HEK293 (cell line): ENCODE results near the gene PCNX3.

Source experiments
- CTCF ChIA-PET: fragments of 350-600 bp; formaldehyde crosslinking; extraction: SDS; loops from one replicate; lab custom pipeline; 2021; ENCODE audit warnings: antibody characterized with exemption; lab: Yijun Ruan, JAX
- POLR2A ChIA-PET: fragments of 300-600 bp; formaldehyde crosslinking; extraction: SDS; loops from one replicate; lab custom pipeline; 2020; ENCODE audit warnings: antibody characterized with exemption, inconsistent platforms; lab: Yijun Ruan, JAX
- H3K27ac ChIP-seq: fragments of 200-500 bp; sonication (Bioruptor generic); 2 replicates; pipeline ENCODE4 v1.5.1; 2014; ENCODE audit warnings: low read depth, low read length, control low read depth, inconsistent platforms; ENCODE audit errors: extremely low read depth
- H3K36me3 ChIP-seq, 2 experiments: fragments of 200-500 bp in 1 of 2; sonication (Bioruptor generic) in 1 of 2; 1 replicate in 1 of 2; 2 replicates in 1 of 2; pipeline ENCODE4 v1.5.1; 2014 to 2017; ENCODE audit warnings: inconsistent platforms in 2 of 2, low read length in 2 of 2; ENCODE audit not compliant: control insufficient read depth in 2 of 2, insufficient read depth in 1 of 2
- H3K4me1 ChIP-seq: fragments of 200-500 bp; sonication (Bioruptor generic); 2 replicates; pipeline ENCODE4 v1.5.1; 2014; ENCODE audit warnings: mild to moderate bottlenecking, low read length, inconsistent platforms; ENCODE audit not compliant: control insufficient read depth, insufficient read depth
- H3K4me3 ChIP-seq: 2 replicates; pipeline ENCODE4 v1.5.1; 2011; ENCODE audit warnings: low read depth, mild to moderate bottlenecking, control low read depth, low read length, moderate library complexity
- H3K9me3 ChIP-seq: fragments of 200-500 bp; sonication (Bioruptor generic); 2 replicates; pipeline ENCODE4 v1.5.1; 2014; ENCODE audit warnings: low read depth, low read length, inconsistent platforms; ENCODE audit not compliant: control insufficient read depth, insufficient read depth
- ELK4 ChIP-seq: IDR thresholded peaks from 2 replicates; pipeline ENCODE4 v1.6.1; 2011; ENCODE audit warnings: mild to moderate bottlenecking, low read depth, low read length, borderline replicate concordance
- HOXC10 ChIP-seq: sonication (generic); formaldehyde crosslinking; IDR thresholded peaks from 2 replicates; pipeline ENCODE4 v1.8.1; 2023; ENCODE audit warnings: mild to moderate bottlenecking, missing genetic modification reagents
- MZF1 ChIP-seq: fragments of 450-650 bp; formaldehyde crosslinking; IDR thresholded peaks from 2 replicates; pipeline ENCODE4 v1.5.1; 2017; ENCODE audit warnings: missing biosample characterization, missing genetic modification characterization, borderline replicate concordance
- REST ChIP-seq: fragments of 450-650 bp; formaldehyde crosslinking; IDR thresholded peaks from 2 replicates; pipeline ENCODE4 v1.5.1; 2016; ENCODE audit warnings: missing biosample characterization, missing genetic modification characterization
- TRIM28 ChIP-seq: IDR thresholded peaks from 2 replicates; pipeline ENCODE4 v1.6.1; 2011; ENCODE audit warnings: low read length, control low read depth, borderline replicate concordance
- ZBTB1 ChIP-seq: fragments of 450-650 bp; formaldehyde crosslinking; IDR thresholded peaks from 2 replicates; pipeline ENCODE4 v1.5.1; 2016; ENCODE audit warnings: missing biosample characterization, missing genetic modification characterization
- ZBTB49 ChIP-seq: fragments of 450-650 bp; formaldehyde crosslinking; IDR thresholded peaks from 2 replicates; pipeline ENCODE4 v1.5.1; 2016; ENCODE audit warnings: missing biosample characterization, missing genetic modification characterization, low read depth
- ZBTB7A ChIP-seq: fragments of 450-650 bp; formaldehyde crosslinking; IDR thresholded peaks from 2 replicates; pipeline ENCODE4 v1.5.1; 2016; ENCODE audit warnings: low read depth, missing biosample characterization, missing genetic modification characterization
- ZFP69B ChIP-seq: fragments of 450-650 bp; formaldehyde crosslinking; IDR thresholded peaks from 2 replicates; pipeline ENCODE4 v1.5.1; 2016; ENCODE audit warnings: missing biosample characterization, missing genetic modification characterization
- ZNF155 ChIP-seq: fragments of 450-650 bp; formaldehyde crosslinking; IDR thresholded peaks from 2 replicates; pipeline ENCODE4 v1.5.1; 2016; ENCODE audit warnings: missing biosample characterization, missing genetic modification characterization
- ZNF248 ChIP-seq: fragments of 450-650 bp; formaldehyde crosslinking; IDR thresholded peaks from 2 replicates; pipeline ENCODE4 v1.5.1; 2017; ENCODE audit warnings: missing biosample characterization, missing genetic modification characterization
- ZNF274 ChIP-seq, 2 experiments: fragments of 200-500 bp in 1 of 2; fragments of 450-650 bp in 1 of 2; sonication (Bioruptor generic) in 1 of 2; formaldehyde crosslinking in 1 of 2; IDR thresholded peaks; 2 replicates each; pipeline versions ENCODE4 v1.5.1 to v1.6.1; 2014 to 2016; ENCODE audit warnings: borderline replicate concordance in 1 of 2, inconsistent platforms in 1 of 2, low read length in 1 of 2, missing biosample characterization in 1 of 2, missing genetic modification characterization in 1 of 2
- ZNF280D ChIP-seq: fragments of 450-650 bp; formaldehyde crosslinking; IDR thresholded peaks from 2 replicates; pipeline ENCODE4 v1.5.1; 2016; ENCODE audit warnings: missing biosample characterization, missing genetic modification characterization
- ZNF394 ChIP-seq: fragments of 450-650 bp; formaldehyde crosslinking; IDR thresholded peaks from 2 replicates; pipeline ENCODE4 v1.5.1; 2016; ENCODE audit warnings: missing biosample characterization, missing genetic modification characterization, mild to moderate bottlenecking, moderate library complexity, borderline replicate concordance
- ZNF404 ChIP-seq: fragments of 450-650 bp; formaldehyde crosslinking; IDR thresholded peaks from 2 replicates; pipeline ENCODE4 v1.5.1; 2017; ENCODE audit warnings: missing biosample characterization, missing genetic modification characterization
- ZNF664 ChIP-seq: fragments of 450-650 bp; formaldehyde crosslinking; IDR thresholded peaks from 2 replicates; pipeline ENCODE4 v1.5.1; 2016; ENCODE audit warnings: missing biosample characterization, missing genetic modification characterization
- ZNF692 ChIP-seq: fragments of 450-650 bp; formaldehyde crosslinking; IDR thresholded peaks from 2 replicates; pipeline ENCODE4 v1.5.1; 2016; ENCODE audit warnings: missing biosample characterization, missing genetic modification characterization
- ZNF701 ChIP-seq: fragments of 450-650 bp; formaldehyde crosslinking; IDR thresholded peaks from 2 replicates; pipeline ENCODE4 v1.5.1; 2016; ENCODE audit warnings: missing biosample characterization, missing genetic modification characterization
- ZNF792 ChIP-seq: fragments of 450-650 bp; formaldehyde crosslinking; IDR thresholded peaks from 2 replicates; pipeline ENCODE4 v1.5.1; 2016; ENCODE audit warnings: missing biosample characterization, missing genetic modification characterization

Gene PCNX3

GRCh38 chr11:65620666-65621065, 5.1 kb downstream of the PCNX3 start:
- no peak for TF ChIP-seq ZBTB49 (tag by site-specific recombination)
- no peak for TF ChIP-seq ZNF792 (tag by site-specific recombination)
- no peak for TF ChIP-seq HOXC10
- TF ChIP-seq ZNF280D (tag by site-specific recombination) = no peak
- TF ChIP-seq ZNF692 (tag by site-specific recombination) = no peak
- no peak for TF ChIP-seq ZBTB1 (tag by site-specific recombination)
- TF ChIP-seq ZNF404 (tag by site-specific recombination) = no peak
- no peak for TF ChIP-seq ZNF155 (tag by site-specific recombination)
- no peak for TF ChIP-seq ZFP69B (tag by site-specific recombination)
- no peak for TF ChIP-seq ZNF248 (tag by site-specific recombination)
- no peak for TF ChIP-seq ZNF274 (IDR thresholded peaks at IDR 0.05; ENCODE audit: low read length)
- no peak for TF ChIP-seq ZNF274 (tag by site-specific recombination; IDR thresholded peaks at IDR 0.05; ENCODE audit: borderline replicate concordance)
- no peak for TF ChIP-seq ZBTB7A (tag by site-specific recombination)
- no peak for TF ChIP-seq ZNF701 (tag by site-specific recombination)
- Histone ChIP-seq H3K9me3 (no peaks in the 10 kb centered on the region), H3K27ac (no peak overlapping the region), H3K36me3 (peaks cover 0 to 85% of the 10 kb centered on the region in 2 experiments; a peak in 1 of 3 replicates), H3K4me3 (no peak overlapping the region), H3K4me1 (no peaks in the 10 kb centered on the region)
- ChIA-PET CTCF (interaction anchor here (0.9 kb wide), 1 partner anchor 159 kb away, joined by 5 read pairs; no protein-coding TSS in a partner anchor), POLR2A (interaction anchor here (0.6 kb wide), 1 partner anchor 436 kb away, joined by 3 read pairs; no protein-coding TSS in a partner anchor)

- no peak overlapping the region for H3K27ac ChIP-seq
- POLR2A ChIA-PET = interaction anchor here (0.6 kb wide), 1 partner anchor 435 kb away, joined by 3 read pairs; no protein-coding TSS in a partner anchor
- no peak overlapping the region for H3K4me3 ChIP-seq
- H3K36me3 ChIP-seq = peaks cover 0 to 93% of the 10 kb centered on the region in 2 experiments; a peak in 1 of 3 replicates
- CTCF ChIA-PET = interaction anchor here (0.7 to 0.9 kb wide), 2 partner anchors 42 to 158 kb away, joined by 3 to 5 read pairs; no protein-coding TSS in a partner anchor
- H3K9me3 ChIP-seq = no peaks in the 10 kb centered on the region
- H3K4me1 ChIP-seq = no peaks in the 10 kb centered on the region
- no peak for TF ChIP-seq MZF1 (tag by site-specific recombination)
- no peak for TF ChIP-seq REST (tag by site-specific recombination)
- no peak for TF ChIP-seq ELK4
- no peak for TF ChIP-seq ZNF664 (tag by site-specific recombination)
- TF ChIP-seq TRIM28 = no peak
- no peak for TF ChIP-seq ZNF394
These were observed 5.9 kb downstream of the PCNX3 start for GRCh38 chr11:65621460-65621859.
